GM21381 (cell line): ENCODE data around the gene MGAT4C.
"Not testable (repeated sequence)": the region's sequence is repeated elsewhere in the genome, so short reads cannot be mapped to it uniquely, and the experiment has no call there.

Source experiments
- ATAC-seq: cut with Tn5 transposase; IDR thresholded peaks from one replicate; pipeline ENCODE4 v1.9.1; 2021; ENCODE audit warnings: mild to moderate bottlenecking, moderate library complexity; ENCODE audit not compliant: unreplicated experiment

Gene MGAT4C

GRCh38 chr12:86256163-86256562 lies at the start of gene MGAT4C:
Gene MGAT4C, minus strand, starts transcription at chr12:86256391.
- no peak for ATAC-seq

- not testable (repeated sequence) for ATAC-seq
These were observed 40.2 kb upstream of the MGAT4C start for GRCh38 chr12:86296396-86296795.

DNA sequence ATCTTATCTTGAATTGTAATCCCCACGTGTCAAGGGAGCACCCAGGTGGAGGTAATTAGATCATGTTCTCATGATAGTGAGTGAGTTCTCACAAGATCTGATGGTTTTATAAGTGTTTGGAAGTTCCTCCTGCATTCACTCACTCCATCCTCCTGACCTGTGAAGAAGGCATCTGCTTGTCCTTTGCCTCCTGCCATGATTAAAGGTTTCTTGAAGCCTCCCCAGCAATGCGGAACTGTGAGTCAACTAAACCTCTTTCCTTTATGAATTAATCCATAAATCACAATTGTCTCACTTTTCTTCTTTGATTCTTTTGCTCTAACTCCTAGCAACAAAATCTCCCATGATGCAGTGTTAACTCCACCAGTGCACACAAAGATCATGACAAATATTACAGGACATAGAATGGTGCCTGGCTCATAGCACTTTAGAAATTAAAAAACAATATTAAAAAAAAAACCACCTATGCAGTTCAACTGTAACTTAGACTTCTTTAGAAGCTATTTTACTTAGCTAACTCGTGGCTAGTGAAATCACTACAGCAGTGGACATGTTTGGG lies 37.6 kb upstream of the MGAT4C start:
- no peak for ATAC-seq

DNA sequence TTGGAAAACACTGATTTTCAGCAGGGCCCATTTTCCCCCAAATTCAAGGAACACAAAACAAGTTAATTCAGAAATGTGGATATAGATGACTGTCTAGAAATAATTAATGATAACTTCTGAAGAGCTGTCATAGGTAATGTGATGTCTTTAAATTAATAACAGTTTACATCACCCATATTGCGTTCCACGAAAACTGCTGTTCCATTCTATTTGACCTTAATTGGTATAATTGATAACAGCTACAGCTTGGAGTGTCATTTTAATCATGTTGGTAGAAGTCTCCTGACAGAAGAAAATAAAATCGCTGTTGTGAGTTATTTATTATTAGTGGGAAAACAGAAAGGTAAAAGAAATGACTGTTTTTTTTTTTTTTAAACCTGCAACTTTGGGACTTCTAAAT lies 36.3 kb upstream of the MGAT4C start:
- no peak for ATAC-seq

DNA sequence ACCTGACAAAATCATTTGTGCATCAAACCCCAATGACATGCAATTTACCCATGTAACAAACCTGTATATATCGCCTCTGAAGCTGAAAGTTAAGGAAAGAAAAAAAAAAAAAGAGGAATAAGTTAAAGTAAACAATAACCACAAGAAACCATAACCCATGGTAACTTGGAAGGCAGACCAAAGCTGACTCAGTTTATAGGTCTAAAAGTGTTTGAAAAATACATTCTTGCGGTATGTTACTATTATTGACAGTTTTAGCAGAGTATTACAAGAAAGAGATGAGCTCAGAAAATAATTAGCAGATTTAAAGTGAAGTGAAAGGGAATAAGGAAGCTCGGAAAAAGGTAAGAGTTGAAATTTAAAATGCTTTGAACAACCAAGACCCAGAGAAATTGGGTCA lies 34.4 kb upstream of the MGAT4C start:
- no peak for ATAC-seq

- ATAC-seq, result no peak
These were observed 29.9 kb upstream of the MGAT4C start for GRCh38 chr12:86286119-86286518.

DNA sequence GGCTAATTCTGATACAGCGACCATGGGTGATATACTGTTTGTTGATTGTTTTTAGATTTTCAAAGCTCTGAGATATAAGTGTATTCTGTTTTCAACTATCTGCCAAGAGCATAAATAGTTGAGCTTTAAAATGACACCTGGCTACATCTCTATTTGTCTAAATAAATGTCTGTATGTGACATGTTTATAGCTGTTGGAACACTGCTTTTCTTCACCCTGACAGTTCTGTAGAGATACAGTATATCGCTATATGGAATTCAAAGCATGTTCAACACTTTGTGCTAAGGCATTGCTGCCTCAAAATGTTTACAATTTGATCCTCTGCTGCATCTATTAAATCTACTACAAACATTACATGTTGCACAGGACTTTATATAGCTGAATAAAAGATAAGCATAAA lies 27.4 kb upstream of the MGAT4C start:
- ATAC-seq, result no peak

DNA sequence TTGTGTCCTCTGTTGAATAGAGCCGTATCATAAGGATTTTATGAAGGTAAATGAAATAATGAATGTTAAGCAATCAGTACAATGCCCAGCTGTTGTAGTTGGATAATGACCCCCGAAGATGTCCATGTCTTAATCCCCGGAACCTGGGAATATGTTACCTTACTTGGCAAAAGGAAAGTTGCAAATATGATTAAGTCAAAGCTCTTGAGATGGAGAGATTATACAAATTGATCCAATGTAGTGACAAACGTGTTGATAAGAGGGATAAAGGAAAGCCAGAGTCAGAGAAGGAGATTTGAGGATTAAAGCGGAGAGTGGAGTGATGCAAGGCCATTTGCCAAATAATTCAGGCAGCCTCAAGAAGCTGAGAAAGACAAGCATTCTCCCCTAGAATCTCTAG lies 19.2 kb upstream of the MGAT4C start:
- ATAC-seq, result no peak

DNA sequence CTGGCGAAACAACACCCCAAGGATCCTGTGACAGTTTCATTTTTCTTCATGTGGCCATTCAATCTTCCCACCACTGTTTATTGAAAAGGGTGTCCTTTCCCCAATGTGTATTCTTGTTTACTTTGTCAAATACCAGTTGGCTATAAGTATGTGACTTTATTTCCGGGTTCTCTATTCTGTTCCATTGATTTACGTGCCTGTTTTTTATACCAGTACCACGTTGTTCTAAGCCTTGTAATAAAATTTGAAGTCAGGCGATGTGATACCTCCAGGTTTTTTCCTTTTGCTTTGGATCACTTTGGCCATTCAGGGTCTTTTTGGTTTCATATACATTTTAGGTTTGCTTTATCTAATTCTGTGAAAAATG lies 9.1 kb upstream of the MGAT4C start:
- ATAC-seq, result no peak

DNA sequence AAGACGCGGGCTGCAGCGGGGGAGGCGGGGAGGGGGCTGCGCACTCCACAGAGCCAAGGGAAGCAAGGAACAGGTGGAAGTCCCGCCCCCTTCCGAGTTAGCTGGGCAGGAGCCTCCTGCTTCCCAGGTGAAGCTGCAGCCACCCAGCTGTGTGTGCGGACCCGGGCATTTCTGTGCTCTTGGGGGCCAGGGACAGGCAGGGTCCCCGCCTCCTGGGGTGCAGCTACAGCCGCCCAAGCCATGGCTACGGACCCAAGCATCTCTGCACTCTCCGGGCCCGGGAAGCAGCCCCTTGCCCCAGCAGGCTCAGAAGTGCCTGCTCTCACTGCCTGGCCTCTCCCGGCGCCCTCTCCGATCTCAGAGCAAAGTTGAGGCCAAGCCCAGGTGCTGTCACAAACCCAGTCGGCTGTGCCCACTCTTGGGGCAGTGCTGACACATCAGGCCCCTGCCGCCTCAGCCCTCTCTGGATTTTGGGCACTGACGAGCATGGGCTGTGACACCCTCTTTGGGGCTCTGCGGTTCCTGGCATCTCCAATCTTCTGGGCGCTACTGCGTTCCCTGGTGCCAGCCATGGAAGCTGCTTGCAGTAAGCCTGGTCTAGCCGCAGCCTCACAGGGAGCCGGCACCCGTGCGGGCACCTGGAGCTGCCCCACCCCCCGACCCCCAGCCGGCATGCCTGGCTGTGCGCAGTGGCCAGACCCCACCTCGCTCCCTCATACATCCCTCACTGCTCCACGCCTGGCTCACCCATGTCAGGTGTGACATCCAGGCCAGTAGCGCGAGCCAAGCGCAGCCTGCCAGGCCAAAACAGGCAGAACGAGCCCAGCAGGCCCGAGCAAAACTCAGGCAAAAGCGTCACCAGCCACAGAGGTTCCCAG lies 8.5 kb upstream of the MGAT4C start:
- ATAC-seq, result no peak

DNA sequence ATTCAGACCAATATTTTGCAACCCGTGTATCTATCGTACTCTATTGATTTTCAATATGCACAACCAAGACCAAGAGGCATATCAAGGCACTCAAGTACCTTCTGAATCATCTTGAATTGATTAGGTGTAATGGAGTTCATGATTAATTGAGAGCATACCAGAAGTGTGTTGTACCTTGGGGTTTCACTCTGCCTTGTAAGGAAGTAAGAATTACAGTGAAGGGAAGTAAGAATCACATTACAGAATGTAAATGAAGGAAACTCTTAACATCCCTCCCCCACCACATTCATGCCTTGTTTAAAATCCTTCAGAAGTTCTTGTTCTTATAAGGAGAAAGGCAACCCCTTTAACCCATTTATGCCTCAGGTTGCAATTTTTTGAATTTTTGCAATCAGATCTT lies 5.4 kb upstream of the MGAT4C start:
- ATAC-seq, result no peak

- ATAC-seq, result no peak
These were observed 5.0 kb upstream of the MGAT4C start for GRCh38 chr12:86261142-86261541.

DNA sequence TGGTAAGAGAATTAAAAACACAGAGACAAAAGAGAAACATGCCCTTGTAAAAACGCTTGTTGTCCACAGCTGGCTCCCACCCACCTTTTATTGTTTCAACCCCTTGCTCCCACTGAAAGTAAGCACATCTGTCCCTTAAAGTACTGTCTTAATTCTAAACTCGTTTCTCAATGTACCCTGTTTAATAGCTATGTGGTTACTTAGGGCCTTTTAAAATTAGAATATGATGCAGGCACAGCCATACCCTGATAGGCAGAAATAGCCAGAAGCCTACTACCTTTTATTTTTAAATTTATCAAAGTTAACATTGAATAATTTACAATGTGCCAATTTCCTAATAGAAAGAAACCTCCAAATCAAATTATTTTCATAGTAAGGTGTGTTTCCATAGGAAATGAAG lies 4.0 kb upstream of the MGAT4C start:
- no peak for ATAC-seq

- ATAC-seq, result no peak
These were observed 943 bp upstream of the MGAT4C start for GRCh38 chr12:86257134-86257533.

DNA sequence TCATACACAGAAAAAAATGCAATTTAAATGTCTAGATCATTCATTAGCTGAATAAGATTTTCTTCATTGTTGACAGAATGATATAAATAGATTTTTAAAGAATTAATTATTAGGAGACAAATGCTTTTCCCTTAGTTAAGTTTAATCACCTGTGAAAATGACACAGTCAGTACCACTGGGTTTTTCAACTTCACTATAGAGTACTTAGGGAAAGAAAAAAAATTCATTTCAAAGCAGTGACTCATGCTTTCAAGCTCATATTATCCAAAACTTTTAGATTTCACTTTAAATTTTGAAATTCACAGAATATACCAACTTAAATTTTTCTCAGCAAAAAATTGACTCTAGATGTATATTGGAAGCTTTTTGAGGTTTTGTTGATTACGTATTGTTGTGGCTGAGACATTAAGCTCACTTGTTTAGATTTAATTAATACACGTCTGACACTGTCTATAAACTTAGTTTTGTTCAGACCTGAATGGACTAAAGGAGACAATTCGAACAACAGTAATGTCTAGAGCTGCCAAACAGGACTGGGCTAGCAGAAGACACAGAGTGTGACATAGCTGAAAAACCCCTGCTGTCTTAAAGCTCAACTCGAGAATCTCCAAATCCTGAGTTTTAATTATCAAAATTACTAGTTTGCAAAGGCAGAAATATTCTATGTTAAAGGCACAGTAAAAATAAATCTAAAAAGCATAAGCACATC lies 1.6 kb downstream of the MGAT4C start:
- ATAC-seq, result no peak

GRCh38 chr12:86249851-86250250 lies 6.3 kb downstream of the MGAT4C start:
- no peak for ATAC-seq

DNA sequence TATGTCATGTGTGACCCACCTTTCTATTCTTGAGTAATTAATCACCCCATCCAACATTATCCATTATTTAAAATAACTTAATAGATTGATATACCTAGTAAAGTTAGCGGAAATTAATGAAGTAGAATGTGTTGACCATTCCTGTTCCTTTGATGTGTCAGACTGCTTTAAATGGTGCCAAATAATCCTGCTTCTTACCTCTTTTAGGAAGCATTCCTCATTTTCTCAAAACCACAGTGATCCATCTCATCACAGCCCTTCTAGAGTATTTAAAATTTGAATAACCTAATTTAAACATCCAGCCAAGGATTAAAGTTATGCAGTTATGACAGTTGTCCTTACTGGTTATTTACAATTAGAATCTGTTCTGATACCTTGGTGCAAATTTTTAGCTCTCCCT lies 6.9 kb downstream of the MGAT4C start:
- ATAC-seq, result no peak

GRCh38 chr12:86247871-86248270 lies 8.3 kb downstream of the MGAT4C start:
- ATAC-seq, result no peak

- ATAC-seq, result no peak
These were observed 14.6 kb downstream of the MGAT4C start for GRCh38 chr12:86241600-86241999.

GRCh38 chr12:86234316-86234855 lies 21.8 kb downstream of the MGAT4C start:
- ATAC-seq, result no peak

DNA sequence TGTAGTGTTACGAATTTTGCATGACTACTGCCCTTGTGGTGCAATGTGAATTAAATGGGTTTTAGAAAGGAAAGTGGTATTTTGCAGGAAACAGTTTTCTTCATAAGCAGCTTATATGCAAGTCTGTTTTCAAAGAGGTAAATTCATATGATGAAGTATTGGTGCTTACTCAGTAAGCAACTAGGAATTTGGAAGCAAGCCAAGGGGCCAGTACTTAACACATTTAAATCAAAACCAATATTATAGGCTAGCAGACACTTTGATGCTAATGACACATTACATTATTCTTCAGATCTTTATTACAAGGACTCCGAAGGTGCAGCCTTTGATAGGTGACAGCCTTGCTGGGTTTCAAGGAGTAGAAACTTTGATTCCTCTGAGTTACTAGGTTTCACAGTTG lies 23.1 kb downstream of the MGAT4C start:
- ATAC-seq, result no peak
